SK-N-SH (cell line): ENCODE results near the gene C2CD4B. TPM values are rescaled to one million over a fixed set of nuclear protein-coding genes. Genes with fewer than 3 reads are reported as not detected.

Experiments
- CTCF ChIA-PET: fragments of 300-600, 350-600 bp; formaldehyde crosslinking; extraction: SDS; loops from one replicate; lab custom pipeline; 2021; lab: Yijun Ruan, JAX
- POLR2A ChIA-PET: fragments of 350-600 bp; sonication (Branson Sonifier 250); formaldehyde crosslinking; extraction: SDS; loops from one replicate; lab custom pipeline; 2020; ENCODE audit warnings: antibody characterized with exemption, inconsistent platforms; lab: Yijun Ruan, JAX
- DNase-seq: peaks from one replicate; pipeline ENCODE4 v3.0.0; 2012
- H2AFZ ChIP-seq: fragments of 200-600 bp; sonication (generic); 2 replicates; pipeline ENCODE4 v1.8.1; 2016; ENCODE audit warnings: antibody characterized with exemption, mild to moderate bottlenecking, low read depth
- H3F3A ChIP-seq: fragments of 200-600 bp; sonication (generic); replicated peaks from 2 replicates; pipeline ENCODE3; 2016; ENCODE audit warnings: antibody characterized with exemption, mild to moderate bottlenecking; ENCODE audit not compliant: insufficient read depth
- H3K27ac ChIP-seq, 2 experiments: fragments of 200-500 bp in 1 of 2; fragments of 200-600 bp in 1 of 2; sonication (Bioruptor generic) in 1 of 2; sonication (generic), shearing (Covaris generic) in 1 of 2; 2 replicates each; pipeline versions ENCODE4 v1.5.1 to v1.6.1; 2014 to 2016; ENCODE audit warnings: low read depth in 2 of 2, inconsistent platforms in 1 of 2, low read length in 1 of 2, mild to moderate bottlenecking in 1 of 2, mixed read lengths in 1 of 2
- H3K27me3 ChIP-seq: fragments of 200-600 bp; sonication (generic), shearing (Covaris generic); 2 replicates; pipeline ENCODE4 v1.6.1; 2016; ENCODE audit warnings: mixed run types; ENCODE audit not compliant: insufficient read depth
- H3K36me3 ChIP-seq, 2 experiments: fragments of 200-500 bp in 1 of 2; fragments of 200-600 bp in 1 of 2; sonication (Bioruptor generic) in 1 of 2; sonication (generic) in 1 of 2; replicated peaks in 1 of 2; 2 replicates each; pipeline versions ENCODE3 to v1.5.1; 2014 to 2016; ENCODE audit warnings: low read length in 1 of 2, mild to moderate bottlenecking in 1 of 2; ENCODE audit not compliant: insufficient read depth in 2 of 2, control insufficient read depth in 1 of 2
- H3K4me1 ChIP-seq, 2 experiments: fragments of 200-500 bp in 1 of 2; fragments of 200-600 bp in 1 of 2; sonication (Bioruptor generic) in 1 of 2; sonication (generic), shearing (Covaris generic) in 1 of 2; 2 replicates each; pipeline versions ENCODE4 v1.5.1 to v1.6.1; 2014 to 2016; ENCODE audit warnings: low read depth in 1 of 2, low read length in 1 of 2, mixed run types in 1 of 2; ENCODE audit not compliant: insufficient read depth in 2 of 2, control insufficient read depth in 1 of 2
- H3K4me2 ChIP-seq: fragments of 200-600 bp; sonication (generic), shearing (Covaris generic); 2 replicates; pipeline ENCODE4 v1.6.1; 2017; ENCODE audit warnings: mixed run types
- H3K4me3 ChIP-seq, 2 experiments: fragments of 200-500 bp in 1 of 2; fragments of 200-600 bp in 1 of 2; sonication (Bioruptor generic) in 1 of 2; sonication (generic), shearing (Covaris generic) in 1 of 2; 2 replicates each; pipeline versions ENCODE4 v1.5.1 to v1.8.1; 2014 to 2016; ENCODE audit warnings: low read depth in 2 of 2, inconsistent platforms in 1 of 2, low read length in 1 of 2, mild to moderate bottlenecking in 1 of 2, mixed read lengths in 1 of 2, moderate library complexity in 1 of 2
- H3K79me2 ChIP-seq: fragments of 200-600 bp; sonication (generic); 2 replicates; pipeline ENCODE4 v1.8.1; 2017; ENCODE audit warnings: mild to moderate bottlenecking; ENCODE audit not compliant: insufficient read depth
- H3K9ac ChIP-seq: fragments of 200-600 bp; sonication (generic); 2 replicates; pipeline ENCODE4 v1.6.1; 2017; ENCODE audit warnings: mixed run types
- H3K9me2 ChIP-seq: fragments of 200-600 bp; sonication (generic); 2 replicates; pipeline ENCODE4 v1.6.1; 2017; ENCODE audit warnings: mixed run types
- H3K9me3 ChIP-seq: fragments of 200-600 bp; sonication (generic); 2 replicates; pipeline ENCODE4 v1.6.1; 2017; ENCODE audit warnings: mixed run types, mild to moderate bottlenecking, moderate library complexity
- H4K20me1 ChIP-seq: fragments of 200-600 bp; sonication (generic); 2 replicates; pipeline ENCODE4 v1.6.1; 2017; ENCODE audit warnings: mild to moderate bottlenecking, mixed run types; ENCODE audit not compliant: insufficient read depth
- CHD2 ChIP-seq: fragments of 150-350 bp; IDR thresholded peaks from 2 replicates; pipeline ENCODE4 v1.6.1; 2018; ENCODE audit warnings: low read length; ENCODE audit not compliant: partially characterized antibody
- EP300 ChIP-seq, 2 experiments: IDR thresholded peaks; 2 replicates each; pipeline versions ENCODE4 v1.4.0 to v1.6.1; 2012; ENCODE audit warnings: borderline replicate concordance in 1 of 2, low read depth in 1 of 2, low read length in 1 of 2
- MEF2A ChIP-seq: IDR thresholded peaks from 2 replicates; pipeline ENCODE4 v1.4.0; 2012; ENCODE audit warnings: low read depth, borderline replicate concordance
- NFIC ChIP-seq: IDR thresholded peaks from 2 replicates; pipeline ENCODE4 v1.4.0; 2012; ENCODE audit warnings: borderline replicate concordance
- RAD21 ChIP-seq: IDR thresholded peaks from 2 replicates; pipeline ENCODE4 v1.6.1; 2012; ENCODE audit warnings: mild to moderate bottlenecking, low read length
- RXRA ChIP-seq: IDR thresholded peaks from 2 replicates; pipeline ENCODE4 v1.4.0; 2012; ENCODE audit warnings: low read depth, mild to moderate bottlenecking, borderline replicate concordance
- SMC3 ChIP-seq: IDR thresholded peaks from 2 replicates; pipeline ENCODE4 v1.6.1; 2012; ENCODE audit warnings: low read depth, low read length, improper control_type of control experiment
- WGBS: methylation state at CpG from one replicate; pipeline ENCODE4 v1.1.6; 2017; ENCODE audit warnings: low lambda C conversion rate; 5-methylcytosine and 5-hydroxymethylcytosine counted together
- polyA plus RNA-seq, 3 experiments: library from polyadenylated mRNA; depleted of rRNA; stranded (reverse); fragments of >200 nt; gene quantifications; 2 replicates each; pipeline ENCODE4 v1.2.3, GENCODE V29; 2012
- TF ChIP-seq, protein P1 (sequence below): IDR thresholded peaks from 2 replicates; pipeline ENCODE4 v1.4.0; 2012; ENCODE audit warnings: low read depth, borderline replicate concordance
- TF ChIP-seq, protein P2 (sequence below): fragments of 150-350 bp; IDR thresholded peaks from 2 replicates; pipeline ENCODE4 v1.6.1; 2016; ENCODE audit warnings: mild to moderate bottlenecking, low read depth, low read length
- TF ChIP-seq, protein P3 (sequence below): IDR thresholded peaks from 2 replicates; pipeline ENCODE4; 2012
- TF ChIP-seq, protein P4 (sequence below): IDR thresholded peaks from 2 replicates; pipeline ENCODE4 v1.4.0; 2012; ENCODE audit warnings: low read depth, borderline replicate concordance

Gene C2CD4B
- polyA plus RNA-seq, 1 of the 3 experiments (the other 2 are of a cell fraction), result not detected

DNA sequence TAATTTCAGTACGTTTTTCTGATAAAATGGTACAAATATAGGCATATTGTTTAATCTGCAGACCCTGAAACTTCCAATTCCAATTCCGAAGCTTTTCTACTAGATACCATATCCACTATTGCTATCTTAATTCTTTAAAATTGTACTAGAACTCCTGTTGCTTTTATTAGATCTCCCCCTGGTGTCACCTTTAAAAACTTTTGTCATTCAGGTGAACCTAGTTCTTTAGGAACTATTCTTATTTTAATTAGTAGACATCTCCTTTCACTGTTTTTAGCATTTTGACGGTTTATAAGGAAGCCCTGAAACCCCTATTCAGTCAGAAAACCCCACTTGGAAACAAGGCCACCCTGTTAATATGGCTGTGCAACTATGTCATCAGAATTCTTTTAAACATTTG is 22.3 kb downstream of the C2CD4B start:
- Histone ChIP-seq H3K27ac (no peak overlapping the region), H2AFZ (no peak overlapping the region), H3F3A (no peaks in the 10 kb centered on the region), H3K4me3 (no peak overlapping the region), H3K27me3 (no peaks in the 10 kb centered on the region), H3K36me3 (no peaks in the 10 kb centered on the region), H3K4me1 (no peaks in the 10 kb centered on the region; a peak in 1 of 4 replicates), H3K9me2 (no peaks in the 10 kb centered on the region), H3K79me2 (no peaks in the 10 kb centered on the region), H3K9me3 (no peaks in the 10 kb centered on the region), H3K4me2 (no peak overlapping the region), H3K9ac (no peak overlapping the region), H4K20me1 (no peaks in the 10 kb centered on the region)
- TF ChIP-seq MEF2A (no peak), RAD21 (peak; percentile 43)
- POLR2A ChIA-PET, result no interaction called here
- WGBS, result 43% methylated on average over 3 of the region's 3 CpGs
- CTCF ChIA-PET, result interaction anchor here (1.0 to 1.8 kb wide), 4 partner anchors 18 to 220 kb away, joined by 3 to 8 read pairs (median 4); no protein-coding TSS in a partner anchor
- no peak for DNase-seq

DNA sequence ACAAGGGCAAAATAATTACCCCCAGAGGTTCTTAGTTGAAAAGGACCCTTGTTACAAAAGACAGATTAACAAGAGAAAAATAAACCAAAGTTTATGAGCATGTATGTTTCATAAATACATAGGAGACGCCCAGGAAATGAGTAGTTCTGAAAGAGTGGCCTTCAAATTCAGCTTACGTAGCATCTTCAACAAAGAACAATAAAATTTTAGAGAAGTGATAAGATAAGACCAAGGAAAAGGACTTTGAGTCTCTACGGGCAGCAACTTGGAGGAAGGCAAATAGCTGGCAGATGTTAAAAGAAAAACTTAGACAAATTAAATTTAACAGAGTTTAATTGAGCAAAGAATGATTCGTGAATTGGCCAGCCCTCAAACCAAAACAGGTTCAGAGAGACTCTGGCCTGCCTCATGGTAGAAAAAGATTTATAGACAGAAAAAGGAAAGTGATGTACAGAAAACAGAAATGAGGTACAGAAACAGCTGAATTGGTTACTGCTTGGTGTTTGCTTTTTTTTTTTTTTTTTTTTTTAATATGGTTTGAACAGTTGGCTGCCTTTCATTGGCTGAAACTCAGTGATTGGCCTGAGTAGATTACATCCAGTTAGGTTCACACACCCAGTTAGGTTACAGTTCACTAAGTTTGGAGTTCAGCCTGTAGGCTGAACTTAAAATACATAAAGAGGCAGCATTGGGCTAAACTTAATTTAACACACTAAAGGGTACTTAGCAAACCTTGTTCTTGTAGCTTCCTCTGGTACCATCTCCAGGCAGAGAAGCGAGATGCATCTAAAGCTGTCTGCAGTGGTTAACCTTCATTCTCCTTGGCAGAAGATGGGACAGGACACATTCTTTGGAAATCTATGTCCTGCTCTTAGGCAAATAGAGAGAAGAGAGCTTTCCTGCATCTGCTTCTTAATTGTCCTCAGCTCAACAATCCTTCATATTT is 23.2 kb downstream of the C2CD4B start:
- Histone ChIP-seq H3K4me1 (no peaks in the 10 kb centered on the region; a peak in 1 of 4 replicates), H3K27me3 (no peaks in the 10 kb centered on the region), H3K27ac (no peak overlapping the region), H3K79me2 (no peaks in the 10 kb centered on the region), H3K4me3 (no peak overlapping the region), H3K4me2 (no peak overlapping the region), H3K9ac (no peak overlapping the region), H3K36me3 (no peaks in the 10 kb centered on the region), H2AFZ (no peak overlapping the region), H3F3A (no peaks in the 10 kb centered on the region), H4K20me1 (no peaks in the 10 kb centered on the region), H3K9me3 (no peaks in the 10 kb centered on the region), H3K9me2 (no peaks in the 10 kb centered on the region)
- TF ChIP-seq NFIC (no peak), EP300 (IDR thresholded peaks at IDR 0.05; ENCODE audit: borderline replicate concordance in 1 of 2, low read depth in 1 of 2, low read length in 1 of 2) (no peak), CHD2 (no peak), RXRA (no peak), SMC3 (no peak), MEF2A (no peak)
- TF ChIP-seq, protein P1, sequence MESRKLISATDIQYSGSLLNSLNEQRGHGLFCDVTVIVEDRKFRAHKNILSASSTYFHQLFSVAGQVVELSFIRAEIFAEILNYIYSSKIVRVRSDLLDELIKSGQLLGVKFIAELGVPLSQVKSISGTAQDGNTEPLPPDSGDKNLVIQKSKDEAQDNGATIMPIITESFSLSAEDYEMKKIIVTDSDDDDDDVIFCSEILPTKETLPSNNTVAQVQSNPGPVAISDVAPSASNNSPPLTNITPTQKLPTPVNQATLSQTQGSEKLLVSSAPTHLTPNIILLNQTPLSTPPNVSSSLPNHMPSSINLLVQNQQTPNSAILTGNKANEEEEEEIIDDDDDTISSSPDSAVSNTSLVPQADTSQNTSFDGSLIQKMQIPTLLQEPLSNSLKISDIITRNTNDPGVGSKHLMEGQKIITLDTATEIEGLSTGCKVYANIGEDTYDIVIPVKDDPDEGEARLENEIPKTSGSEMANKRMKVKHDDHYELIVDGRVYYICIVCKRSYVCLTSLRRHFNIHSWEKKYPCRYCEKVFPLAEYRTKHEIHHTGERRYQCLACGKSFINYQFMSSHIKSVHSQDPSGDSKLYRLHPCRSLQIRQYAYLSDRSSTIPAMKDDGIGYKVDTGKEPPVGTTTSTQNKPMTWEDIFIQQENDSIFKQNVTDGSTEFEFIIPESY, result no peak
- TF ChIP-seq, protein P2, sequence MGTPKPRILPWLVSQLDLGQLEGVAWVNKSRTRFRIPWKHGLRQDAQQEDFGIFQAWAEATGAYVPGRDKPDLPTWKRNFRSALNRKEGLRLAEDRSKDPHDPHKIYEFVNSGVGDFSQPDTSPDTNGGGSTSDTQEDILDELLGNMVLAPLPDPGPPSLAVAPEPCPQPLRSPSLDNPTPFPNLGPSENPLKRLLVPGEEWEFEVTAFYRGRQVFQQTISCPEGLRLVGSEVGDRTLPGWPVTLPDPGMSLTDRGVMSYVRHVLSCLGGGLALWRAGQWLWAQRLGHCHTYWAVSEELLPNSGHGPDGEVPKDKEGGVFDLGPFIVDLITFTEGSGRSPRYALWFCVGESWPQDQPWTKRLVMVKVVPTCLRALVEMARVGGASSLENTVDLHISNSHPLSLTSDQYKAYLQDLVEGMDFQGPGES, result no peak
- TF ChIP-seq, protein P3, sequence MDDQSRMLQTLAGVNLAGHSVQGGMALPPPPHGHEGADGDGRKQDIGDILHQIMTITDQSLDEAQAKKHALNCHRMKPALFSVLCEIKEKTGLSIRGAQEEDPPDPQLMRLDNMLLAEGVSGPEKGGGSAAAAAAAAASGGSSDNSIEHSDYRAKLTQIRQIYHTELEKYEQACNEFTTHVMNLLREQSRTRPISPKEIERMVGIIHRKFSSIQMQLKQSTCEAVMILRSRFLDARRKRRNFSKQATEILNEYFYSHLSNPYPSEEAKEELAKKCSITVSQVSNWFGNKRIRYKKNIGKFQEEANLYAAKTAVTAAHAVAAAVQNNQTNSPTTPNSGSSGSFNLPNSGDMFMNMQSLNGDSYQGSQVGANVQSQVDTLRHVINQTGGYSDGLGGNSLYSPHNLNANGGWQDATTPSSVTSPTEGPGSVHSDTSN, result no peak
- TF ChIP-seq, protein P4, sequence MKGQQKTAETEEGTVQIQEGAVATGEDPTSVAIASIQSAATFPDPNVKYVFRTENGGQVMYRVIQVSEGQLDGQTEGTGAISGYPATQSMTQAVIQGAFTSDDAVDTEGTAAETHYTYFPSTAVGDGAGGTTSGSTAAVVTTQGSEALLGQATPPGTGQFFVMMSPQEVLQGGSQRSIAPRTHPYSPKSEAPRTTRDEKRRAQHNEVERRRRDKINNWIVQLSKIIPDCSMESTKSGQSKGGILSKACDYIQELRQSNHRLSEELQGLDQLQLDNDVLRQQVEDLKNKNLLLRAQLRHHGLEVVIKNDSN, result no peak
- ChIA-PET POLR2A (no interaction called here), CTCF (interaction anchor here (1.0 to 1.8 kb wide), 4 partner anchors 18 to 219 kb away, joined by 3 to 8 read pairs (median 4); no protein-coding TSS in a partner anchor)
- 59% methylated on average over 5 of the region's 5 CpGs for WGBS
- DNase-seq, result no peak
